OCI-LY7 (cell line): ENCODE results near the gene XPO1.

ENCODE experiments used
- EZH2phosphoT487 ChIP-seq: fragments of 200-600 bp; sonication (generic); IDR thresholded peaks from 2 replicates; pipeline ENCODE4 v1.6.1; 2018; ENCODE audit warnings: low read depth, borderline replicate concordance, mild to moderate bottlenecking, mixed run types, antibody characterized with exemption, low read length, moderate library complexity, mixed read lengths
- TF ChIP-seq, protein P1 (sequence below): fragments of 200-600 bp; sonication (generic); conservative IDR thresholded peaks from 2 replicates; pipeline ENCODE4 v1.5.1; 2014; ENCODE audit warnings: mild to moderate bottlenecking, antibody characterized with exemption, low read length, moderate library complexity, mixed read lengths

GRCh38 chr2:61438670-61439069 lies 99.5 kb downstream of the XPO1 start:
- TF ChIP-seq, protein P1, sequence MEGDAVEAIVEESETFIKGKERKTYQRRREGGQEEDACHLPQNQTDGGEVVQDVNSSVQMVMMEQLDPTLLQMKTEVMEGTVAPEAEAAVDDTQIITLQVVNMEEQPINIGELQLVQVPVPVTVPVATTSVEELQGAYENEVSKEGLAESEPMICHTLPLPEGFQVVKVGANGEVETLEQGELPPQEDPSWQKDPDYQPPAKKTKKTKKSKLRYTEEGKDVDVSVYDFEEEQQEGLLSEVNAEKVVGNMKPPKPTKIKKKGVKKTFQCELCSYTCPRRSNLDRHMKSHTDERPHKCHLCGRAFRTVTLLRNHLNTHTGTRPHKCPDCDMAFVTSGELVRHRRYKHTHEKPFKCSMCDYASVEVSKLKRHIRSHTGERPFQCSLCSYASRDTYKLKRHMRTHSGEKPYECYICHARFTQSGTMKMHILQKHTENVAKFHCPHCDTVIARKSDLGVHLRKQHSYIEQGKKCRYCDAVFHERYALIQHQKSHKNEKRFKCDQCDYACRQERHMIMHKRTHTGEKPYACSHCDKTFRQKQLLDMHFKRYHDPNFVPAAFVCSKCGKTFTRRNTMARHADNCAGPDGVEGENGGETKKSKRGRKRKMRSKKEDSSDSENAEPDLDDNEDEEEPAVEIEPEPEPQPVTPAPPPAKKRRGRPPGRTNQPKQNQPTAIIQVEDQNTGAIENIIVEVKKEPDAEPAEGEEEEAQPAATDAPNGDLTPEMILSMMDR = no peak
- TF ChIP-seq EZH2phosphoT487 = no peak
